GM12864 (cell line): ENCODE measurements around the gene INO80E.

Experiments
- DNase-seq: peaks from one replicate; pipeline ENCODE4 v3.0.0-alpha.2; 2011; ENCODE audit warnings: low read depth
- H3K4me3 ChIP-seq: 2 replicates; pipeline ENCODE4 v1.5.1; 2011; ENCODE audit warnings: mild to moderate bottlenecking, low read depth, low read length, control low read depth
- TF ChIP-seq, protein P1 (sequence below): IDR thresholded peaks from 2 replicates; pipeline ENCODE4 v1.5.1; 2011; ENCODE audit warnings: low read depth, mild to moderate bottlenecking, moderate library complexity, low read length, control low read depth, inconsistent platforms; ENCODE audit errors: missing control alignments

Gene INO80E

DNA sequence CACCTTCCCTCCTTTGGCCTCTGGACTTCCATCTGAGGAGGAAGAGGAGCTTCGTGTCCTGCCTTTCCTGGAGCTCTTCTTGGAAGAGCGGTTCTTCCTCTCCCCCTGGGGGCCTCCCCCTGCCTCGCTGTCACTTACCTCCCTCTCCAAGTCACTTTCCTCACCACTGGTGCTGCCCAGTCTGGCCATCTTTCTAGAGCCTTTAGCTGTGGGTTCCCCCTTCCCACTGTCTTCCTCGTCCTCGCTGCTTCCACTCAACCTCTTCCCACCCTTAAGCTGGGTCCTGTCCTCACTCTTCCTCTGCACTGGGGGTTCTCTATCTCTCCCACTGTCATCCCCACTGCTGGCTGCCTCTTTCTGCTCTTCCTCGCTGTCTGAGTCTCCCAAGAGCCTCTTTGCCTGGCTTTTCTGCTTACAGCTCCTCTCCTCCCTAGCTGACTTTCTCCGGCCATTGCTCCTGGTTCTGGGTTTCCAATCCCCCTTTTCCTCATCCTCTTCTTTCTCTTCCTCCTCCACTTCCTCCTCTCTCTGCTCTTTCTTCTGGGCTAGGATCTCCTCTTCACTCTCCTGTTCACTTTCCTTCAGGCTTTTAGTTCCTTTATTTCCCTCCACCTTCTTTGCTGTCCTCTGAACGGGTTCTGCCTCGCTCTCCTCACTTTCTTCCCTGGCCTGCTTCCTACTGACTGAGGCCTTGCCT, 2.0 kb upstream of the INO80E start:
- no peak for DNase-seq
- H3K4me3 ChIP-seq: peak overlapping the region; percentile 80; the same call in 1 of the 2 replicates
- TF ChIP-seq, protein P1, sequence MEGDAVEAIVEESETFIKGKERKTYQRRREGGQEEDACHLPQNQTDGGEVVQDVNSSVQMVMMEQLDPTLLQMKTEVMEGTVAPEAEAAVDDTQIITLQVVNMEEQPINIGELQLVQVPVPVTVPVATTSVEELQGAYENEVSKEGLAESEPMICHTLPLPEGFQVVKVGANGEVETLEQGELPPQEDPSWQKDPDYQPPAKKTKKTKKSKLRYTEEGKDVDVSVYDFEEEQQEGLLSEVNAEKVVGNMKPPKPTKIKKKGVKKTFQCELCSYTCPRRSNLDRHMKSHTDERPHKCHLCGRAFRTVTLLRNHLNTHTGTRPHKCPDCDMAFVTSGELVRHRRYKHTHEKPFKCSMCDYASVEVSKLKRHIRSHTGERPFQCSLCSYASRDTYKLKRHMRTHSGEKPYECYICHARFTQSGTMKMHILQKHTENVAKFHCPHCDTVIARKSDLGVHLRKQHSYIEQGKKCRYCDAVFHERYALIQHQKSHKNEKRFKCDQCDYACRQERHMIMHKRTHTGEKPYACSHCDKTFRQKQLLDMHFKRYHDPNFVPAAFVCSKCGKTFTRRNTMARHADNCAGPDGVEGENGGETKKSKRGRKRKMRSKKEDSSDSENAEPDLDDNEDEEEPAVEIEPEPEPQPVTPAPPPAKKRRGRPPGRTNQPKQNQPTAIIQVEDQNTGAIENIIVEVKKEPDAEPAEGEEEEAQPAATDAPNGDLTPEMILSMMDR: no peak

DNA sequence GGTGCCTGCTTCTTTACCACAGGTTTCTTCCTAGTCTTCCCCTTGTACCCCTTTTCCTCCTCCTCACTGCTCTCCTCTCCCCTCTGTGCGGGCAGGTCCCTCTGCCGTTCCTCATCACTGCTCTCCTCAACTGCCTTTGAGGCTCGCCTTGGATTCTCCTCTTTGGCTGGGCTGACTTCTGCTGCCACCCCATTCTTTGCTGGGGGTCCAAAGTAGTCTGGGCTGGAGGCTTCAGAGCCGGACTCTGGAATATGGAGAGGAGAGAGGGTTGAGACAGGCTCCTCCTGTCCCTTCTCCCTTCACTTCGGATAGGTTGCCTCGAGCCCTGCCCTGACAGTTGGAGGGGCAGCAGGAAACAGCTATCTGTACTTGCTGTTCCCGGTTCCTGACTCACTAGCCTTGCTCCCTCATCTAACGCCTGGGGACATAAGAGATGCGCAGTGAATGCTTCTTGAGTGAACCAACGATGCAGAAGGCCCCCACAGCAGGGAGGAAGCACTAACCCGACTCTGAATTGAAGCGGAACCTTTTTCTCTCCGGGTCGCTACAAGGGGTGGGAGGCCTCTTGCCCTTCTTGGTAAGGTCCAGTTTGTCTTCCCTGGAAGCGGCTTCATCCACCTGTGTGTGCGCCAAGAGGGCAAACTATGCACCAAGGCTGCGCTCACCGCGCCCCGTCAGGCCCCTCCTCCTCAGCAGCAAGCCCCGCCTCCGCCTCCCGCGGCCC, 1.3 kb upstream of the INO80E start:
- no peak for DNase-seq
- TF ChIP-seq, protein P1: no peak
- H3K4me3 ChIP-seq: peak overlapping the region; percentile 80

DNA sequence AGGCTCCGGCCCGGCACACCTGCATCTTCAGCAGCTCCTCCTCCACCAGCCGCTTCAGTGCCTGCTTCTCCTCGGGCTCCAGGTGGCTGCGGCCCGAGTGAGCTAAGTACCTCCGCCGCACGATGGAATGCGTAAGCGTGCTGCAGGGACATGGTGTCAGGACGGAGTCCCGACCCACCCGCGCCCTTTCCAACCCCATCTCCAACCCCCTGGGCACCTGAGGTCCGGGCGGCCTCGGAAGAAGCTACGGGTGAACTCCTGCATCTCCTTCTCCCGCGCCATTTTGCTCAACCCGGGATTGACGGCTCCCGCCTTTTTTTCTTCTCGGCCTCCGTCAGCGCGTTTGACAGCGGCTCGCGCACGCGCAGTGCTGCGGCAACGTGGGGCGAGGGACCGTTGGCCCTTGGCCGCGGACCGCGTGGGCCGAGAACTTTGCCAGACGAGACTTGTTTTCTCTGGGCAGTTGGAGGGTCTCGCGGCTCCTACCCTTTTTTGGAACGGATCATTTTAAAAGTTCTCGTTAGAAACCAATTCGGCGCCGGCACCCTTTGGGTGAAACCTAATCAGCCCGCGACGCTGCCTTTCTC, 624 bp upstream of the INO80E start, which contains the start of gene HIRIP3:
Gene HIRIP3, minus strand, starts transcription at position 294 of the 587 bp plus-strand sequence. Its CDS starts 12 bp downstream, at position 282.
- DNase-seq: peak; percentile 47
- peak within 1 kb of the TSS; percentile 80 for H3K4me3 ChIP-seq
- TF ChIP-seq, protein P1: no peak

DNA sequence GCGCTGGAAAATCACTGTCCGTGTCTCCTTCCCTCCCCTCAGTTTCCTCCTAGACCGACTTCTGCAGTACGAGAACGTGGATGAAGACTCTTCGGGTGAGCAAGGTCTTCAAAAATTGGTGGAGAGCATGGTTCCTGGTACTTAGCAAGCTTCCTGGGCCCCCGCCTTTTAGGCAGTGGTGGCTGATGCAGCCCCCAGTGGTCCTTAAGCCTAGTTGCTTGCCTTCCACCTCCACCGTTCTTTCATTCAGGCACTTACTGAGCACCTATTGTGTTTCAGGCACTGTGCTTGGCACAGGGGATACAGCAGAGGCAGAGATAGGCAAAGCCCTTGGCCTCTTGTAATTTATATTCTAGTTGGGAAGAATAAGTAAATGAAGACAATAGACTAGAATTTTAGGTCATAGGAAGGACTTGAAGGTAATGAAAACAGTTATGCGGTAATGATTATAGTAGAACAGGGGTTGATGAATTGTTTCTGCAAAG, 767 bp downstream of the INO80E start:
- H3K4me3 ChIP-seq: peak overlapping the region; percentile 80
- no peak for DNase-seq
- TF ChIP-seq, protein P1: no peak

DNA sequence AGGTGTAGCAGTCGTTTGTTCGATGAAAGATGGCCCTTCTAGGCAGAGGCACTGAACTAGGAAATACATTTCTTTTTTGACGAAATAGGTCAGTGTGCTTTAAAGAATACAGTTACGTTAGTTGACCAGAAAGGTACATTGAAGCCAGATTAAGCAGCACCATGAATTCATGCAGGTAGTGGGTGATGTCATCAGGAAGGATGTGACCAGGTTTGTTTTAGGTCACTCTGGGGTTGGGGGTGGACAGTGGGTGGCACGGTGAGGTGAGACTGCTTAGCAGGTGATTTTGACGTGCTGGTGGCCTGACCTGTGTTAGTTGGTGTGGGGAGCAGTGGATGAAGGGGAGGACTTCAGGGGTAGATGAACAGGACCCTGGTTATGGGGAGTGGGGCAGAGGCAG, 3.6 kb downstream of the INO80E start:
- no peak overlapping the region for H3K4me3 ChIP-seq
- DNase-seq: no peak
- TF ChIP-seq, protein P1: no peak

DNA sequence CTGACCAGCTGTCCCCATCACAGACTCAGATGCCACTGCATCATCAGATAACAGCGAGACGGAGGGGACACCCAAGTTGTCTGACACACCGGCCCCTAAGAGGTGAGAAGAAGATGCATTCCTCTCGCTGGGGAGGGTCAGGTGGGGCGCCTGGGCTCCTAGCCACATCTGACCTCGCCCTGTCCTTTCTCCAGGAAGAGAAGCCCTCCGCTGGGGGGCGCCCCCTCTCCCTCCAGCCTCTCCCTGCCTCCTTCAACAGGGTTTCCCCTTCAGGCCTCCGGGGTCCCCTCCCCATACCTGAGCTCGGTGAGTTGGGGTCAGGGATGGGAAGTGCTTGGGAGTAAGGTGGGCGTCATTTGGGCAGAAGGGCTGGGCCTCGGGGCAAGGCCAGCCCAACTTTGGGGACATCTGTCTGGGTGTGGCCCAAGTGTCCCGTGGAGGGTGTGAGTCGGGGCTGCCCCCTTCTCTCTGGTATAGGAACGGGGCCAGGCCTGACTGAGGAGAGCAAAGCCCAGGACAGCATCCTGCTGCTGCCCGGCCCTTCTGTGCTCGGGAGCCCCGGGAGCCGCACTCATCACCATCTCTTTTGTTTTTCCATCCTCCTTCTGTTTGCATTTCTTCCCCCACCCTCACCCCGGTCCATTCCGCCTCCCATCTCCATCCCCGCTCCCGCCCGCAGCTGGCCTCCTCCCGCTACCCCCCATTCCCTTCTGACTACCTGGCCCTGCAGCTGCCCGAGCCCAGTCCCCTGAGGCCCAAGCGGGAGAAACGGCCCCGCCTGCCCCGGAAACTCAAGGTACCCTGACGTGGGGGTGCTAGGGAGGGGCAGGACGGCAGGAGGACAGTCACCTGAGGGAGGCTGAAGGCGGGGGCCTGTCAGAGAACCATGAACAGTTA, 4.9 kb downstream of the INO80E start:
- H3K4me3 ChIP-seq: no peak overlapping the region
- DNase-seq: no peak
- TF ChIP-seq, protein P1: no peak
